ENCODE data around the gene TAS2R50.

Gene TAS2R50

GRCh38 chr12:10952645-10953044, 34.1 kb downstream of the TAS2R50 start:
- DNase-seq (ENCODE audit: low read depth in 3 of 3) = no peak

GRCh38 chr12:10943167-10943566, 43.5 kb downstream of the TAS2R50 start:
- no peak for DNase-seq (ENCODE audit: low read depth in 3 of 3)

DNA sequence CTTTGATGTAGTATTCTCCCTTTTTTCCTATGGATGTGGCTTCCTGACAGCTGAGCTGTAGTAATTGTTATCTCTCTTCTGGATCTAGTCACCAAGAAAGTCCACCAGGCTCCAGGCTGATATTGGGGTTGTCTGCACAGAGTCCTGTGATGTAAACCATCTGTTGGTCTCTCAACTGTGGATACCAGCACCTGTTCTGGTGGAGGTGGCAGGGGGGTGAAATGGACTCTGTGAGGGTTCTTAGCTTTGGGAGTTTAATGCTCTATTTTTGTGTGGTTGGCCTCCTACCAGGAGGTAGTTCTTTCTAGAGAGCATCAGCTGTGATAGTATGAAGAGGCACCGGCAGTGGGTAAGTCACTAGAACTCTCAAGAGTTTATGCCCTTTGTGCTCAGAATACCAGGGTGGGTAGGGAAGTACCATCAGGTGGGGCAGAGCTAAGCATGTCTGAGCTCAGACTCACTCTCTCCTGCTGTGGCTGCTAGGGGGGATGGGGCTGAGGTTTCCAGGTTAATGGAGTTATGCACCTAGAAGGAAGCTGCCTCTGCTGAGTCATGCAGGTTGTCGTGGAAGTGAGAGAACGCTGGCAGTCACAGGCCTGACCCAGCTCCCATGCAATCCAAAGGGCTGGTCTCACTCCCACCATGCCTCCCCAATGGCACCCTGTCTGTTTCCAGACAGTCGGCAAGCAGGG, 44.6 kb downstream of the TAS2R50 start:
- DNase-seq (ENCODE audit: low read depth in 3 of 3) = no peak

- DNase-seq (ENCODE audit: low read depth in 3 of 3) = no peak
These were observed 45.3 kb downstream of the TAS2R50 start for GRCh38 chr12:10941369-10941768.

- no peak for DNase-seq (ENCODE audit: low read depth in 3 of 3)
These were observed 46.3 kb downstream of the TAS2R50 start for GRCh38 chr12:10940389-10940788.

DNA sequence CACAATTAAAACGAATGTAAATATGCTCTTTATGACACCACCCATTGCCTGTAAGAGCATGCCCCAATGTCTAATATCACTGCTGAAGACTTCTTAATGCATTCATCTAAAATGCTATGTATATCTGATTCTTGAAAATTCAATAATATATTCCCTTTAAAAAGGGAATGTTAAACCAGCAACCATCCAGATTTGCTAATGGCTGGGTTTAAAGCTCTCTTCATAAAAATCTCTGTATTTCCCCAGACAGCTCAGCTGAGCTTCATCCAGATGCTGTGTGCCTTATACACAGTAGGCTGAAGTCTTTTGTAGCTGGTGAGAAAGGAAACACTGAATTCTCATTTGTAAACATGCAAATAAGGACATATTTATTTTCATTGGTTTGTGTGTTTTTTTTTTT, 47.5 kb downstream of the TAS2R50 start, which contains the start of gene TAS2R14:
Gene TAS2R14, minus strand, starts transcription at position 101 of the 400 bp plus-strand sequence. Its CDS starts 56 bp downstream, at position 45.
- DNase-seq (ENCODE audit: low read depth in 3 of 3) = no peak

DNA sequence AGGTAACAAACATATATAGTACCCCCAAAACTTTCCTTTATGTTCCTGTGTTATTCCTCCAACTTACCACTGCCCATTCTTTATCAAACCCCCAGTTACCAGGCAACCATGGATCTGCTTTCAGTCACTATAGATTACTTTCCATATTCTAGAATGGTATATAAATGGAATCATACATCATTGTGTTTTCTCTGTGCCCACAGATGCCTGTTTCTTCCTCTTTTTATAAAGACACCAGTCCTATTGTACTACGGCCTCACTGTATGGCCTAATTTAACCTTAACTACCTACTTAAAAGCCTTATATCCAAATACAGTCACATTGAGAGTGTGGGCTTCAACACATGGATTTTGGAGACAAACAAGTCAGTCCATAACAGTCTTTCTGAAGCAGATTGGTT, 50.2 kb downstream of the TAS2R50 start:
- DNase-seq (ENCODE audit: low read depth in 3 of 3) = no peak

Measured in stimulated activated CD4-positive, alpha-beta T cell treated with anti-CD3 and anti-CD28 coated beads, TNF-alpha, amount 100 ng/mL, for 24 hours (primary cell).